Glutamatergic neuron (in vitro differentiated cells): ENCODE measurements around the gene PKNOX1. TPM values are rescaled to one million over a fixed set of nuclear protein-coding genes. Genes with fewer than 3 reads are reported as not detected.
A peak's percentile ranks its signal among the peaks of the same experiment; 100 is the strongest.
"Not testable (repeated sequence)": the region's sequence is repeated elsewhere in the genome, so short reads cannot be mapped to it uniquely, and the experiment has no call there.

Source experiments
- DNase-seq: peaks from one replicate; pipeline ENCODE4 v3.0.0; 2022
- H3K27ac Mint-ChIP-seq: one replicate; pipeline ENCODE4 v1.8.0; 2020; ENCODE audit warnings: mild to moderate bottlenecking, mixed read lengths, inconsistent platforms; ENCODE audit not compliant: unreplicated experiment
- H3K27me3 Mint-ChIP-seq: one replicate; pipeline ENCODE4 v1.8.0; 2020; ENCODE audit warnings: mild to moderate bottlenecking, moderate library complexity, mixed read lengths, inconsistent platforms; ENCODE audit not compliant: unreplicated experiment
- H3K36me3 Mint-ChIP-seq: one replicate; pipeline ENCODE4 v1.8.0; 2020; ENCODE audit warnings: mild to moderate bottlenecking, mixed read lengths, inconsistent platforms; ENCODE audit not compliant: unreplicated experiment
- H3K4me1 Mint-ChIP-seq: one replicate; pipeline ENCODE4 v1.8.0; 2020; ENCODE audit warnings: mild to moderate bottlenecking, low read depth, mixed read lengths, inconsistent platforms; ENCODE audit not compliant: unreplicated experiment
- H3K4me3 Mint-ChIP-seq: one replicate; pipeline ENCODE4 v1.8.0; 2020; ENCODE audit warnings: mild to moderate bottlenecking, mixed read lengths, inconsistent platforms; ENCODE audit not compliant: unreplicated experiment
- H3K9me3 Mint-ChIP-seq: one replicate; pipeline ENCODE4 v1.8.0; 2020; ENCODE audit warnings: mild to moderate bottlenecking, moderate library complexity, mixed read lengths, inconsistent platforms; ENCODE audit not compliant: unreplicated experiment
- total RNA-seq: library from RNA; stranded (reverse); fragmentation: NEBNext Ultra II Directional; extraction: Animal tissue kit (Norgen Biotek cat#: 25700); gene quantifications from one replicate; pipeline ENCODE4 v1.2.1, GENCODE V29; 2021; ENCODE audit not compliant: unreplicated experiment
- TF ChIP-seq, protein P1 (sequence below): fragments of 200-600 bp; sonication (generic); IDR thresholded peaks from one replicate; pipeline ENCODE4 v1.5.0; 2021; ENCODE audit not compliant: partially characterized antibody, unreplicated experiment

Gene PKNOX1
- total RNA-seq, 1 donor from 2014 or later: 28.7 TPM

DNA sequence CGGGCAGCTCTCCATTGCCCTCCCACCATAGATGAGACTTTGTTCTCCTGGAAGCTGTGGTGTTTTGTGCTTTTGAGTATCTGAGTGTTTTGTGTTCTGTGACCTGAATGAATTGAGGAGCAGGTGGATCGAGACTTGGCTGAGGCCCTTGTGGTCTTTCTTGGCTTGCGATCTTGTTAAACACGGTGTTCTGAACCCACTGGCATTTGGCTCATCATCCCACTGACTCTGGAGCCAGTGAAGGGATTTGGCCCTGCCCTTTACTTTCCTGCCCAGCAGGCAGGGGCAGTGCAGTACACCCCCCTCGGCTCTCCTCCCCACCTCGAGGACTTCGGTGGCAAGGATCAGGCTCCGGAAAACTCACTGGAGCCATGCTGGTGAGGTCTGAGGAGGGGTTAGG, 30.6 kb downstream of the PKNOX1 start:
- H3K27ac Mint-ChIP-seq: peak overlapping the region; percentile 49
- TF ChIP-seq, protein P1, sequence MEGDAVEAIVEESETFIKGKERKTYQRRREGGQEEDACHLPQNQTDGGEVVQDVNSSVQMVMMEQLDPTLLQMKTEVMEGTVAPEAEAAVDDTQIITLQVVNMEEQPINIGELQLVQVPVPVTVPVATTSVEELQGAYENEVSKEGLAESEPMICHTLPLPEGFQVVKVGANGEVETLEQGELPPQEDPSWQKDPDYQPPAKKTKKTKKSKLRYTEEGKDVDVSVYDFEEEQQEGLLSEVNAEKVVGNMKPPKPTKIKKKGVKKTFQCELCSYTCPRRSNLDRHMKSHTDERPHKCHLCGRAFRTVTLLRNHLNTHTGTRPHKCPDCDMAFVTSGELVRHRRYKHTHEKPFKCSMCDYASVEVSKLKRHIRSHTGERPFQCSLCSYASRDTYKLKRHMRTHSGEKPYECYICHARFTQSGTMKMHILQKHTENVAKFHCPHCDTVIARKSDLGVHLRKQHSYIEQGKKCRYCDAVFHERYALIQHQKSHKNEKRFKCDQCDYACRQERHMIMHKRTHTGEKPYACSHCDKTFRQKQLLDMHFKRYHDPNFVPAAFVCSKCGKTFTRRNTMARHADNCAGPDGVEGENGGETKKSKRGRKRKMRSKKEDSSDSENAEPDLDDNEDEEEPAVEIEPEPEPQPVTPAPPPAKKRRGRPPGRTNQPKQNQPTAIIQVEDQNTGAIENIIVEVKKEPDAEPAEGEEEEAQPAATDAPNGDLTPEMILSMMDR: no peak
- no peaks in the 10 kb centered on the region for H3K4me1 Mint-ChIP-seq
- H3K9me3 Mint-ChIP-seq: peaks cover 8% of the 10 kb centered on the region
- H3K4me3 Mint-ChIP-seq: no peak overlapping the region
- no peak for DNase-seq
- peaks cover 8% of the 10 kb centered on the region for H3K36me3 Mint-ChIP-seq
- H3K27me3 Mint-ChIP-seq: peaks cover 6% of the 10 kb centered on the region

GRCh38 chr21:43005635-43006034, 31.3 kb downstream of the PKNOX1 start:
- peaks cover 3% of the 10 kb centered on the region for H3K9me3 Mint-ChIP-seq
- H3K4me1 Mint-ChIP-seq: no peaks in the 10 kb centered on the region
- peaks cover 4% of the 10 kb centered on the region for H3K36me3 Mint-ChIP-seq
- no peak overlapping the region for H3K4me3 Mint-ChIP-seq
- DNase-seq: no peak
- H3K27me3 Mint-ChIP-seq: peaks cover 3% of the 10 kb centered on the region
- peak overlapping the region; percentile 22 for H3K27ac Mint-ChIP-seq
- TF ChIP-seq, protein P1: no peak

DNA sequence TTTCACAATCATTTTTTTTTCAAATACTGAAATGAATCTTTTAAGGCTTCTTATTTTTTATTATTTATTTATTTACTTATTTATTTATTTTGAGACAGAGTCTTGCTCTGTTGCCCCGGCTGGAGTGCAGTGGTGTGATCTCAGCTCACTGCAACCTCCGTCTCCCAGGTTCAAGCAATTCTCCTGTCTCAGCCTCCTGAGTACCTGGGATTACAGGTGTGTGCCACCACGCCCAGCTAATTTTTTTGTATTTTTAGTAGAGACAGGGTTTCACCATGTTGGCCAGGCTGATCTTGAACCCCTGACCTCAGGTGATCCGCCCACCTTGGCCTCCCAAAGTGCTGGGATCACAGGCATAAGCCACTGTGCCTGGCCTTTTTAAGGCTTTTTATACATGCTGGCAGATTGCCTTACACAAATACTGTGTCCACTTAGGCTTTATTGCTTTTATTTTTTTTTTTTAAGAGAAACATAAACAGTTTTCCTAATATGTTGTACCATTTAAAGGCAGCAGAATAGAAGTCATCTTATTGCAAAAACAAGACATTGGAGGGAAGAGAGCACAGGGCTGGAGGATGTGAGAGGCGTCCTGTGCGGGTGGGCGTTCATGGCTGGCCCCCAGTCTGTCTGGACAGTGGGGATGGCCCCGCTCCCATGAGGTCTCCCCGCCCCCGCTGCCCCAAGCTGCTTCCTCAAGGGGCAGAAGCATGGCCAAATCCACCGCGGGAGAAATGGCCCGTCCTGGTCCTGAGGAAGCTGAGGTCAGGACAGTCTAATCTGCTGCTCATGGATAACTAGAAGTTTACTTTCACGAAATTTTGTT, 31.9 kb downstream of the PKNOX1 start:
- not testable (repeated sequence) for DNase-seq, H3K36me3 Mint-ChIP-seq, H3K4me3 Mint-ChIP-seq, H3K27me3 Mint-ChIP-seq, H3K27ac Mint-ChIP-seq, H3K4me1 Mint-ChIP-seq, H3K9me3 Mint-ChIP-seq

DNA sequence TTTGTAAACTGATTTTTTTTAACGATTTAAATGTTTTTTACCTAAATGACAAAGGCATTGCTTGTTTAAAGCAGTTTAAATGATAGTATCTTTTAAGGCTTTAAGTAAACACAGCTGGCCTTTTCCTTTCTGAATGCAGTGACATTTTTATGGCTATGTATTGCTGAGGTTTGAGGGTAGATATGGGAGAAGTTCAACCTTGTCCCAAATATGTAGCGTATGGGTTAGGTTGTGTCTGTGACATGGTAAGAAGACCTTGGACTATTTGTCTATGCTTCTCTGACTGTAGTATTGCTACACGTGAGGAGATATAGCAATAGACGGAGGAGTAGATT, 32.5 kb downstream of the PKNOX1 start:
- H3K36me3 Mint-ChIP-seq: no peaks in the 10 kb centered on the region
- no peak for DNase-seq

DNA sequence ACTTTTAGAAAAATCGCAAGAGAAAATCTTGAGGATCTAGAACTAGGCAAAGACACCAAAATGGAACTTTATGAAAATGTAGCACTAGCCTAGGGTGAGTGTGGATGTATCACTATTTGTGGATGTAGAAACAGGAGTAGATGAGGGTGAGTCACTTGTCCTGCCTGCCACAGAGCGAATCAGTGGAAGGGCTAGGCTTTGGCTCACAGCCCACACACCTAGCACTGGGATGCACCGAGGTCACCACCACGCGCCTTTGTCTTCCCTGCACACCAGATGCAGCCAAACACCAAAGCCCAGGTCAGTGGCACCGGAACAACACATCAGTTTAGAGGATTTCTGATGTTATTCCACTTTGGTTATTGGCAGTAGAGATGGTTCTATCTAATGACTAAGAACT, 38.2 kb downstream of the PKNOX1 start:
- Mint-ChIP-seq H3K27me3 (no peaks in the 10 kb centered on the region), H3K36me3 (no peaks in the 10 kb centered on the region), H3K9me3 (peaks cover 2% of the 10 kb centered on the region), H3K27ac (no peak overlapping the region), H3K4me1 (peaks cover 3% of the 10 kb centered on the region), H3K4me3 (no peak overlapping the region)
- no peak for DNase-seq
- TF ChIP-seq, protein P1: no peak

More for the DNA sequence above, 32.5 kb downstream of the PKNOX1 start:
- Mint-ChIP-seq H3K4me1 (no peaks in the 10 kb centered on the region), H3K27me3 (no peaks in the 10 kb centered on the region), H3K9me3 (peaks cover 1% of the 10 kb centered on the region), H3K27ac (no peak overlapping the region), H3K4me3 (no peak overlapping the region)
- TF ChIP-seq, protein P1: no peak
